ENCODE measurements around the gene MAN1A1.

MAN1A1 gene

DNA sequence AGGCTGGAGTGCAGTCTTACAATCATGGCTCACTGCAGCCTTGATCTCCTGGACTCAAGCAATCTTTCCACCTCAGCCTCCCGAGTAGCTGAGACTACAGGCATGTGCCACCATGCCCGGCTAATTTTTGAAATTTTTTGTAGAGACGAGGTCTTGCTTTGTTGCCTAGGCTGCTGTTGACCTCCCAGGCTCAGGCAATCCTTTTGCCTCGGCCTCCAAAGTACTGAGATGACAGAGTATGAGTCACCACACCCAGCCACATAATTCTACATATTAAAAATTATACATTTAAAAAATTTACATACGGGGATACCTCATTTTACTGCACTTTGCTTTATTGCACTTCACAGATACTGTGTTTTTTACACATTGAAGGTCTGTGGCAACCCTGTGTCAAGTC is 115.1 kb downstream of the MAN1A1 start:
- DNase-seq (ENCODE audit: low spot score), result no peak

GRCh38 chr6:119233312-119233984 is 116.1 kb downstream of the MAN1A1 start:
- DNase-seq (ENCODE audit: low spot score), result no peak

DNA sequence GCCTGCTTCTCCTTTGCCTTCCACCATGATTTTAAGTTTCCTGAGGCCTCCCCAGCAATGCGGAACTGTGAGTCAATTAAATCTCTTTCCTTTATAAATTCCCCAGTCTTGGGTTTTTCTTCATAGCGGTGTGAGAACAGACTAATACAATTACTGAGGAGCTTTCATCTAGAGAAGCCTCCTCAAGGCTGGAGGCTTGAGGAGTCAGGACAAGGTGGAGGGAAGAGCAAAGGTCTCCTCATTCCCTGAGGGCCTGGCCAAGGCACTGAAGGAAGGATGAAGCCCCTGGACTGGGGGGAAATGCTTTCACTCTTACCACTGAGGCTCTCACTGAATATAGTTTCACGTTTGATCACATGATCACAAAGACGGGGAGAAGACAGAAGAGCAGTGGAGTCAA is 118.2 kb downstream of the MAN1A1 start:
- DNase-seq (ENCODE audit: low spot score), result no peak

DNA sequence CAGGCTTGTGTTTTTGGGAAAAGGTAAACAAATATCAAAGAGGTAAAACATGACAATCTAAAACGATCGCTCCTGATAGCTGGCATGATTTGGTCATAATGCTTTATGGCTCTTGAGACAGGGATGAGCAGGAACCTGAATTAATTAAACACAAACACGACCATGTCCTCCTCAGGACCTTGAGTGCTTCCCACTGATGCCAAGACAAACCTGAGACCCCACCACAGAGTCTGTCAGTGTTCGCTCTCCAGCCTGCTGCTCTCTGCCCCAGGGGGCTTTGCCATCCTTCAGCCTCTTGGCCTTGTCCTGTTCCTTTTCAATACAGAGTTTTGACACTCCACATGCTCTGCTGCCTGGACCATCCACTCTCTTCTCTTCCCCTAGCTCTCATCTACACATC is 119.4 kb downstream of the MAN1A1 start:
- DNase-seq (ENCODE audit: low spot score), result no peak

DNA sequence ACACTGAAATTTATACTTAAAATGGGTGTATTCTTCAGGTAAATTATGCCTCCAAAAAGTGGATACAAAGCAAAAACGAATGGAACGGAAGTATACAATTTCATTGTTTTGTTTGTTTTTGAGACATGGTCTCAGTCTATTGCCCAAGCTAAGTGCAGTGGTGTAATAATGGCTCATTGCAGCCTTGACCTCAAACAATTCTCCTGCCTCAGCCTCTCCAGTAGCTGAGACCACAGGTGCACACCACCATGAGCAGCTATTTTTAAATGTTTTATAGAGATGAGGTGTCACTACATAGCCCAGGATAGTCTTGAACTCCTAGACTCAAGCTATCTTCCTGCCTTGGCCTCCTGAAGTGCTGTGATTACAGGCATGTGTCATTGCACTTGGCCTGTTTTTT is 122.2 kb downstream of the MAN1A1 start:
- no peak for DNase-seq (ENCODE audit: low spot score)

GRCh38 chr6:119226089-119226488 is 123.5 kb downstream of the MAN1A1 start:
- DNase-seq (ENCODE audit: low spot score), result no peak

GRCh38 chr6:119224095-119224701 is 125.4 kb downstream of the MAN1A1 start:
- DNase-seq (ENCODE audit: low spot score), result no peak

DNA sequence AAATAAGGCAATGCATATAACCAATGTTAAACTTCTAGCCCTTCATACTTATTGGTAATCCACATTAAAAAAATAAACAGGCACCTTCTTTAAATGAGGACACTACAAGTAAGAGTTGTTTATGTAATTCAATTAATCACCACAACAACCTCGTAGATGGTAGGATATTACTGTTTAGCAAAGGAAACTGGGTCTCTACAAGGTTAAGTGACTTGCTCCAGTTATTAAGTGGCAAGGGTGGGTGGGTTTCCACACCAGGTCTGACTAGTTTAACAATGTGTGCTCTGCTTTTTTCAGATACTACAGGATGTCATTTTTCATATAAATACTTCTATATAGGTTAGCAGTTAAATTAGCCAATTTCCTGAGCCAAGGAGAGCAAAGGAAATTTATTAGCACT is 129.1 kb downstream of the MAN1A1 start:
- no peak for DNase-seq (ENCODE audit: low spot score)

- DNase-seq (ENCODE audit: low spot score), result no peak
These were observed 131.0 kb downstream of the MAN1A1 start for GRCh38 chr6:119218548-119218947.

- no peak for DNase-seq (ENCODE audit: low spot score)
These were observed 133.5 kb downstream of the MAN1A1 start for GRCh38 chr6:119215885-119216590.

DNA sequence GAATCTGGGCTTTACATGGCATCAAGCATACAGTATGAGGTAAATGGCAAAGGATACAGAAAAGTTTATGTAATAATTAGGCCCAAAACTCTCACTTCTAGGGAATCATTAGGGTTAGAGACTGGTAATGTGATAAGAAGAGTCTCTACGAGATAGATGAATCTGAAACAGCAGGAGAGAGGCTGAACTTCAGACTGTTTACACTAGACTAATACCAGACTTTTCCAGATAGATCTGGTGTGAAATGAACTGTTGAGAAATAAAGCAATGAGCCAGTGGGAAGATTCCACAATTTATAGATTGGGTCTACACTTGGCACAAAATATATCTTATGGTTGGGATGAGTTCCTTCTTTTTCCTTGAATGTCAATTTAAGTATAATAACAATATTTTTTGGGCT is 134.3 kb downstream of the MAN1A1 start:
- no peak for DNase-seq (ENCODE audit: low spot score)

GRCh38 chr6:119210596-119210995 is 139.0 kb downstream of the MAN1A1 start:
- DNase-seq (ENCODE audit: low spot score), result no peak

- DNase-seq (ENCODE audit: low spot score), result no peak
These were observed 139.9 kb downstream of the MAN1A1 start for GRCh38 chr6:119209452-119210205.

DNA sequence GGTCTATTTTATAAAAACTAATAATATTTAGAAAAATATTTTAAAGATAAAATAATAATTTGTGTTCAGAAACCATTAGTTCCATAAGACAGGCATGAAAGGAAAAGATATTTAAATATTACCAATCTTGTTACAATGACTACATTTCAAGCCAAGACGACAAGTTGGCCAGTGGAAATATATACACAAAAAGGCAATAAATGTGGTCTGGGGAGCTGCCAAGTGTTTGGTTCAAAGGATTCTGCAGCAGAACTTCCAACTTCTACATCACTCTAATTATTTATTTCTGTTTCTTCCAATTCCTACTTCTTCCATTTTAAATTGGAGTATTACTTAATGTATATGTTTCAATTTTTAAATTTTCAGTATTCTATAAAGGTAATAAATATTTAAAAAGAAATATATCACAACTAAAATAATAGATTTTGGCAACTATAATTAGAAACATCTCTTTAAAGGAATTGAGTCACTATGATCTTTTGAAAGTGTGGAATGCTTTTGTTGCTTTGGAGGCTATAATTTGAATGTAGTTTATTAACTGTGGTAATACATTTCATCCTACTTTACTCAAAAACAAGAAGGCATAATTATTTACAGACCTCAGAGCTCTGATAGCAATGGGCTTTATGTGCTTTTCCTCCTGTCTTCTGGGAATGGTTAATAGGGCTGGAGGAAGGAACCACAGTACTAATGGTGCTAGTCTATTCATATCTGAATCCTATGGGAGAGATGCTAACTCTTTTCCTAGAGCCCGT is 141.4 kb downstream of the MAN1A1 start:
- DNase-seq (ENCODE audit: low spot score), result no peak

- no peak for DNase-seq (ENCODE audit: low spot score)
These were observed 142.2 kb downstream of the MAN1A1 start for GRCh38 chr6:119207327-119207726.

GRCh38 chr6:119205911-119206618 is 143.5 kb downstream of the MAN1A1 start:
- no peak for DNase-seq (ENCODE audit: low spot score)

DNA sequence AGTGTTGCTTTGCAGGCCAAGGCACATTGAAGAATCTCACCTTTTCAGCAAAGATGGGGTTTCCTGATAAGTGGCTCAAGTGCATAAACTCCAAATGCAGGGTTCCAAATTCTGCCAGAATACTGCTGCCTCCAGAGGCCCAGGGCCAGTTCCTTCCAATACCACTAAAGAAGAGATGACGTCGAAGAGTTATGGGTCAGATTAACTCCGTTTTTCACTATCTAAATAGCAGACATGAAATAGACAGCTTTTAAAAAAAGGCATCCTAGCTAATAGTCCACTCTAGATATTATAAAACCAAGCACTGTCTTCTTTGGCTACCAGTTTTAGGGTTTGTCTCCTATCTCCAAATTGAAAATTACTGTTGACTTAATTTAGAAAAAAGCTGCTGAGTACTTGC is 144.8 kb downstream of the MAN1A1 start:
- no peak for DNase-seq (ENCODE audit: low spot score)

GRCh38 chr6:119201480-119201879 is 148.1 kb downstream of the MAN1A1 start:
- no peak for DNase-seq (ENCODE audit: low spot score)

DNA sequence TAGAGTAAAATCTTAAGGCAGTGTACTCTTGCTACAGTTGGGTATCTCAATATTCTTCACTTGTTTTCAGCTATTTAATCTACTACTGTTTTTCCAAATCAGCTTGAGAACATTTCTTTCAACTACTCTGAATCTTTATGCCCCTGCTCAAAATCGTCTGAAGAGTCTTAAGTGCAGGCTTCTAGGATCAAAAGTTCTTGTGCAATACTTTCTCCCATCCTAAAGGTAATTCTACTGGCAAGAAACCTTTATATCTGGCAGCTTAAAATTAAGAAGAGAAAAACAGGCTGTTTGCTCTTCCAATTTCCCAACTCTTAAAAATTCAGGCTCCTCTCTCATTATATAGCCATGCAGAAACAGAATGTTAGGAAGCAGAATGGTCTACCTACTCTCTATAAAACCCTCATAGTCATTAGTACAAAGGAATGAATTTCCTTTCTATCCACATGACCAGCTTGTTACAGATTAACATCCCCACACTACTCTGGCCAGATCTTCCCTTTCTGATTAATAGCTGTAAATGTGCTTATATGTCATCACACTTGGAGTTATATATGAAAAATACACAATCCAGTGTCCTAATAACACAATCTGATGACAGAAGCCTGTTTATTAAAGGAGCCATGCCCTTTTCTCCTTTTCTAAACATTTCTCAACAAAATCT is 148.9 kb downstream of the MAN1A1 start:
- no peak for DNase-seq (ENCODE audit: low spot score)

- no peak for DNase-seq (ENCODE audit: low spot score)
These were observed 152.3 kb downstream of the MAN1A1 start for GRCh38 chr6:119197271-119197670.

- DNase-seq (ENCODE audit: low spot score), result no peak
These were observed 152.8 kb downstream of the MAN1A1 start for GRCh38 chr6:119196715-119197114.

All from NAMALWA (cell line).